Measurements from ENCODE around the gene MLLT1.

MLLT1 gene

GRCh38 chr19:6204866-6205723 lies 74.7 kb downstream of the MLLT1 start:
- no peak for DNase-seq

GRCh38 chr19:6204212-6204611 lies 75.6 kb downstream of the MLLT1 start:
- no peak for DNase-seq

- peak; percentile 100 for DNase-seq
Observed at GRCh38 chr19:6199240-6199994, 80.4 kb downstream of the MLLT1 start.

GRCh38 chr19:6198896-6199239 lies 80.9 kb downstream of the MLLT1 start:
- no peak for DNase-seq

- DNase-seq = no peak
Observed at GRCh38 chr19:6196361-6196760, 83.4 kb downstream of the MLLT1 start.

- DNase-seq = no peak
Observed at GRCh38 chr19:6188811-6189210, 91.0 kb downstream of the MLLT1 start.

- no peak for DNase-seq
Observed at GRCh38 chr19:6187374-6187773, 92.4 kb downstream of the MLLT1 start.

- no peak for DNase-seq
Observed at GRCh38 chr19:6185835-6186834, 93.6 kb downstream of the MLLT1 start.

- no peak for DNase-seq
Observed at GRCh38 chr19:6185093-6185834, 94.5 kb downstream of the MLLT1 start.

- DNase-seq = no peak
Observed at GRCh38 chr19:6181119-6181518, 98.7 kb downstream of the MLLT1 start.

- no peak for DNase-seq
Observed at GRCh38 chr19:6173190-6173589, 106.6 kb downstream of the MLLT1 start.

GRCh38 chr19:6172074-6172863 lies 107.5 kb downstream of the MLLT1 start:
- DNase-seq = no peak

- no peak for DNase-seq
Observed at GRCh38 chr19:6167115-6167514, 112.7 kb downstream of the MLLT1 start.

GRCh38 chr19:6164906-6165531 lies 114.8 kb downstream of the MLLT1 start:
- DNase-seq = no peak

- no peak for DNase-seq
Observed at GRCh38 chr19:6161271-6161850, 118.4 kb downstream of the MLLT1 start.
